CD8-positive, alpha-beta memory T cell (primary cell): ENCODE measurements around the gene S100A2. TPM values are rescaled to one million over a fixed set of nuclear protein-coding genes. Genes with fewer than 3 reads are reported as not detected.
"Not testable (repeated sequence)": the region's sequence is repeated elsewhere in the genome, so short reads cannot be mapped to it uniquely, and the experiment has no call there.

ENCODE experiments used
- CTCF ChIA-PET: fragments of 350-600 bp; sonication (Branson Sonifier 250); formaldehyde crosslinking; loops from one replicate; lab custom pipeline; 2021; ENCODE audit warnings: antibody characterized with exemption; lab: Charles Lee
- POLR2A ChIA-PET: fragments of 350-600 bp; sonication (Branson Sonifier 250); formaldehyde crosslinking; loops from one replicate; lab custom pipeline; 2021; ENCODE audit warnings: antibody characterized with exemption; lab: Charles Lee
- DNase-seq, 5 donors: peaks; one replicate each; pipeline versions ENCODE4 v3.0.0 to v3.0.0-alpha.2; 2020 to 2022; ENCODE audit warnings: mixed read lengths in 1 of 5
- H3K27ac ChIP-seq: one replicate; pipeline ENCODE4 v1.7.0; 2013; ENCODE audit warnings: low read depth, mild to moderate bottlenecking, low read length, moderate library complexity
- H3K27me3 ChIP-seq: 2 replicates; pipeline ENCODE4 v1.7.0; 2013; ENCODE audit warnings: low read length, mild to moderate bottlenecking; ENCODE audit not compliant: insufficient read depth, poor library complexity, severe bottlenecking
- H3K36me3 ChIP-seq: 2 replicates; pipeline ENCODE4 v1.7.0; 2013; ENCODE audit warnings: mild to moderate bottlenecking, low read length, moderate library complexity; ENCODE audit not compliant: insufficient read depth
- H3K4me1 ChIP-seq: 2 replicates; pipeline ENCODE4 v1.7.0; 2013; ENCODE audit warnings: mild to moderate bottlenecking, low read length, moderate library complexity; ENCODE audit not compliant: insufficient read depth
- H3K4me3 ChIP-seq: 2 replicates; pipeline ENCODE4 v1.7.0; 2013; ENCODE audit warnings: mild to moderate bottlenecking, low read length
- H3K9me3 ChIP-seq: 2 replicates; pipeline ENCODE4 v1.7.0; 2013; ENCODE audit warnings: mild to moderate bottlenecking, low read length
- H3K27ac Mint-ChIP-seq, 8 donors: one replicate each; pipeline ENCODE4 v1.8.0; 2020 to 2021; ENCODE audit warnings: mixed read lengths in 8 of 8, mild to moderate bottlenecking in 6 of 8, inconsistent platforms in 3 of 8, moderate library complexity in 3 of 8
- H3K27me3 Mint-ChIP-seq, 2 donors: one replicate each; pipeline ENCODE4 v1.8.0; 2020 to 2021; ENCODE audit warnings: mixed read lengths in 2 of 2, mild to moderate bottlenecking in 1 of 2, moderate library complexity in 1 of 2
- H3K36me3 Mint-ChIP-seq, 3 donors: one replicate each; pipeline ENCODE4 v1.8.0; 2020 to 2021; ENCODE audit warnings: mixed read lengths in 3 of 3, inconsistent platforms in 1 of 3, mild to moderate bottlenecking in 1 of 3
- H3K4me1 Mint-ChIP-seq, 3 donors: one replicate each; pipeline ENCODE4 v1.8.0; 2020 to 2021; ENCODE audit warnings: mixed read lengths in 3 of 3, inconsistent platforms in 1 of 3, mild to moderate bottlenecking in 1 of 3
- H3K4me3 Mint-ChIP-seq, 7 donors: one replicate each; pipeline ENCODE4 v1.8.0; 2020 to 2021; ENCODE audit warnings: mixed read lengths in 7 of 7, mild to moderate bottlenecking in 6 of 7, moderate library complexity in 4 of 7, inconsistent platforms in 2 of 7
- H3K9me3 Mint-ChIP-seq, 5 donors: one replicate each; pipeline ENCODE4 v1.8.0; 2020 to 2022; ENCODE audit warnings: mixed read lengths in 5 of 5, mild to moderate bottlenecking in 3 of 5, moderate library complexity in 2 of 5, inconsistent platforms in 1 of 5
- polyA plus RNA-seq: library from polyadenylated mRNA; unstranded; fragments of 300-500 nt; fragmentation: Illumina TruSeq; gene quantifications from one replicate; pipeline ENCODE4 v1.2.3, GENCODE V29; 2021
- total RNA-seq, 2 experiments: library from RNA; stranded (reverse); gene quantifications; one replicate each; pipeline ENCODE4 v1.2.3, GENCODE V29; 2021

Gene S100A2
- total and polyA plus RNA-seq, 3 experiments from 2014 or later = 0.72 to 1.1 (median 0.81) TPM

DNA sequence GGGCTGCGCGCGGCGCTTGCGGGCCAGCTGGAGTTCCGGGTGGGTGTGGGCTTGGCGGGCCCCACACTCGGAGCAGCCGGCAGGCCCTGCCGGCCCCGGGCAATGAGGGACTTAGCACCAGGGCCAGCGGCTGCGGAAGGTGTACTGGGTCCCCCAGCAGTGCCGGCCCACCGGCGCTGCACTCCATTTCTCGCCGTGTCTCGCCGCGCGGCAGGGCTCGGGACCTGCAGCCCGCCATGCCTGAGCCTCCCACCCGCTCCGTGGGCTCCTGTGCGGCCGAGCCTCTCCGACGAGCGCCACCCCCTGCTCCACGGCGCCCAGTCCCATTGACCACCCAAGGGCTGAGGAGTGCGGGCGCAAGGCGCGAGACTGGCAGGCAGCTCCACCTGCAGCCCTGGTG lies 43.8 kb downstream of the S100A2 start:
- H3K9me3 ChIP-seq, H3K27me3 Mint-ChIP-seq, H3K27ac ChIP-seq, H3K36me3 Mint-ChIP-seq, DNase-seq, H3K4me1 ChIP-seq, H3K27me3 ChIP-seq, H3K9me3 Mint-ChIP-seq, H3K4me1 Mint-ChIP-seq, H3K4me3 ChIP-seq, H3K4me3 Mint-ChIP-seq, H3K27ac Mint-ChIP-seq, H3K36me3 ChIP-seq: not testable (repeated sequence)
- CTCF ChIA-PET = interaction anchor here (1.0 to 4.2 kb wide), 5 partner anchors 11 to 50 kb away, joined by 3 to 31 read pairs (median 7); no protein-coding TSS in a partner anchor
- POLR2A ChIA-PET = interaction anchor here (1.1 kb wide), 1 partner anchor 10 kb away, joined by 3 read pairs; no protein-coding TSS in a partner anchor

DNA sequence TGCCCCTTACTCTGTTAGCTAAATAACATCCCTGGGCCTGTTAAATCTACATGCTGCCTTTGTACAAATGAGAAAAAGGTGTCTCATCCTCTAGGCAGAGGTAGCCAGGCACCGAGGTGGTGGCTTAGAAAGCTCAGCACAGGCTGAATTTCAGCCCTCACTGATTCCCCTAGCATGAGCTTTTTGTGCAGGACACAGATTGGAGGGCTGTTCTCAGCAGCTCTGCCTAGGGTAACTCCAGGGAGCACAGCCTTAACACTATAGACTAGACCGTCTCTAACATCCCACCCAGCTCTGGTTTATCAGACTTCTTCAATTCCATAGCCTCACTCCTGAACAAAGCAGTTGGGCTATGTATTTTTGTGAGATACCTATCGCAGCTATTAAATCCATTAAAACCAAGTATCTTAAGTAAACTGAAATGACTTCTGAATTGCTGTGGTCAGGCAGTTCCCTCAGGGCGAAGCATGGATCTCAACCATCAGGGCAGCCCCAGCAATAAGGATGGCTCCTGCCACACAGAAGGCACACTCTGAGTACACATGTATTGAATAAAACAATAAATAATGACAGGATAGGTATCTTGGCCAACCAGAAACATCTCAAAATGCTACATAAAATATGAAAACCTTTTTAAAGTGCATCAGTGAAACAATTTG lies 44.7 kb downstream of the S100A2 start:
- H3K27me3 Mint-ChIP-seq = peaks cover 0 to 4% of the 10 kb centered on the region in 2 donors
- H3K4me3 ChIP-seq = no peak overlapping the region
- peaks cover 0 to 2% (median 0%) of the 10 kb centered on the region in 3 donors for H3K36me3 Mint-ChIP-seq
- no peak overlapping the region for H3K27ac ChIP-seq
- no peaks in the 10 kb centered on the region for H3K9me3 Mint-ChIP-seq
- CTCF ChIA-PET = interaction anchor here (1.0 to 4.2 kb wide), 8 partner anchors 11 to 51 kb away, joined by 3 to 31 read pairs (median 3); no protein-coding TSS in a partner anchor
- H3K4me3 Mint-ChIP-seq = no peak overlapping the region
- H3K36me3 ChIP-seq = no peaks in the 10 kb centered on the region
- no peaks in the 10 kb centered on the region for H3K4me1 ChIP-seq
- peak overlapping the region in 1 of 8 donors; percentile 55 for H3K27ac Mint-ChIP-seq
- POLR2A ChIA-PET = interaction anchor here (1.0 to 1.5 kb wide), 3 partner anchors 11 to 24 kb away, joined by 3 read pairs; no protein-coding TSS in a partner anchor
- no peaks in the 10 kb centered on the region for H3K27me3 ChIP-seq
- H3K4me1 Mint-ChIP-seq = peaks cover 5 to 7% (median 7%) of the 10 kb centered on the region in 3 donors
- H3K9me3 ChIP-seq = no peaks in the 10 kb centered on the region
- DNase-seq = no peak

GRCh38 chr1:153520137-153520691 lies 45.4 kb downstream of the S100A2 start:
- ChIA-PET POLR2A (interaction anchor here (1.0 to 1.5 kb wide), 2 partner anchors 12 to 25 kb away, joined by 3 read pairs; no protein-coding TSS in a partner anchor), CTCF (interaction anchor here (1.2 to 4.2 kb wide), 6 partner anchors 10 to 48 kb away, joined by 3 to 31 read pairs (median 5); no protein-coding TSS in a partner anchor)
- not testable (repeated sequence) for H3K36me3 ChIP-seq, H3K4me3 ChIP-seq, H3K4me3 Mint-ChIP-seq, H3K36me3 Mint-ChIP-seq, DNase-seq, H3K4me1 Mint-ChIP-seq, H3K27me3 ChIP-seq, H3K4me1 ChIP-seq, H3K9me3 Mint-ChIP-seq, H3K9me3 ChIP-seq, H3K27ac ChIP-seq, H3K27me3 Mint-ChIP-seq
- H3K27ac Mint-ChIP-seq = peak overlapping the region in 1 of 8 donors; percentile 18

DNA sequence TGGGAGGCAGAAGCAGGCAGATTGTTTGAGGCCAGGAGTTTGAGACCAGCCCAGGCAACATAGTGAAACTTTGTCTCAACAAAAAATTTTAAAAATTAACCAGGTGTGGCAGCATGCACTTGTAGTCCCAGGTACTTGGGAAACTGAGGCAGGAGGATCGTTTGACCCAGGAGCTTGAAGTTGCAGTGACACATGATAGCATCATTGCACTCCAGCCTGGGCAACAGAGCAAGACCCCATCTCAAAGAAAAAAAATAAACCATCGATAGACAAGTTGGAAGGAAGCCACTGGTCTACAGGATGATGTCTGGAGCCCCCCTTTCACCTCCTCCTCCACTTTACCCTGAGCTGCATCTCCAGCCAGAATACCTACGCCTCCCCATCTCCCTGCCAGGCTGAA lies 46.4 kb downstream of the S100A2 start:
- no peak overlapping the region for H3K27ac Mint-ChIP-seq
- H3K4me1 ChIP-seq = no peaks in the 10 kb centered on the region
- H3K27me3 Mint-ChIP-seq = peaks cover 0 to 4% of the 10 kb centered on the region in 2 donors
- CTCF ChIA-PET = interaction anchor here (3.8 to 4.2 kb wide), 2 partner anchors 9 to 14 kb away, joined by 27 to 31 read pairs; no protein-coding TSS in a partner anchor
- H3K36me3 Mint-ChIP-seq = peaks cover 0 to 2% (median 0%) of the 10 kb centered on the region in 3 donors
- no peaks in the 10 kb centered on the region for H3K36me3 ChIP-seq
- POLR2A ChIA-PET = no interaction called here
- H3K4me3 ChIP-seq = no peak overlapping the region
- no peak overlapping the region for H3K27ac ChIP-seq
- peaks cover 5 to 7% (median 7%) of the 10 kb centered on the region in 3 donors for H3K4me1 Mint-ChIP-seq
- H3K4me3 Mint-ChIP-seq = no peak overlapping the region
- H3K9me3 Mint-ChIP-seq = no peaks in the 10 kb centered on the region
- H3K27me3 ChIP-seq = no peaks in the 10 kb centered on the region
- no peaks in the 10 kb centered on the region for H3K9me3 ChIP-seq
- DNase-seq = no peak

- CTCF ChIA-PET = interaction anchor here (0.9 to 2.1 kb wide), 2 partner anchors 17 to 52 kb away, joined by 4 to 9 read pairs; no protein-coding TSS in a partner anchor
Measured at GRCh38 chr1:153515504-153516394, 49.9 kb downstream of the S100A2 start.

DNA sequence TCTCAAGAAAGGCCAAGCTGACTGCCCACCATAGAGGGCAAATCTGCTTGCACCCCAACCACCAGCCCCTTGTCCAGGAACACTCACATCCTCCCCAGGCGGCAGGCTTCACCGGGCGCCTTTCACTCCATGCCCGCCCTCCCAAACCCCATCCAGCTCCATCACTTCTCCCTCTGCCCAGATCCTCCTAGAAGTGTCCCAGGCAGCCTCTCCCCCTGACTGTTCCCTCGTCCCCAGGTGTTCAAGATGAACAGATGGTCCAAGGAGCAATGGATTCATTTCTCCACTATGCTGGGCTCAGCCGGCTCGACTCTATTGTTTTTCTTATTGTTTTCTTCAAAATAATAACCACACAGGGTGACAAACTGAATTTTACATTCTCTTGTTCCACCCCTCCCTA lies 52.0 kb downstream of the S100A2 start:
- H3K9me3 Mint-ChIP-seq = no peaks in the 10 kb centered on the region
- Histone ChIP-seq H3K27me3 (no peaks in the 10 kb centered on the region), H3K4me1 (peaks cover 3% of the 10 kb centered on the region), H3K36me3 (no peaks in the 10 kb centered on the region), H3K27ac (no peak overlapping the region), H3K4me3 (no peak overlapping the region), H3K9me3 (no peaks in the 10 kb centered on the region)
- peaks cover 0 to 2% of the 10 kb centered on the region in 2 donors for H3K27me3 Mint-ChIP-seq
- DNase-seq = no peak
- ChIA-PET POLR2A (interaction anchor here (1.3 kb wide), 1 partner anchor 51 kb away, joined by 3 read pairs; no protein-coding TSS in a partner anchor), CTCF (interaction anchor here (1.0 to 1.2 kb wide), 3 partner anchors 19 to 54 kb away, joined by 3 to 4 read pairs (median 4); no protein-coding TSS in a partner anchor)
- H3K27ac Mint-ChIP-seq = no peak overlapping the region
- H3K36me3 Mint-ChIP-seq = no peaks in the 10 kb centered on the region
- peaks cover 7 to 8% (median 7%) of the 10 kb centered on the region in 3 donors for H3K4me1 Mint-ChIP-seq
- no peak overlapping the region for H3K4me3 Mint-ChIP-seq

More at GRCh38 chr1:153515504-153516394, 49.9 kb downstream of the S100A2 start:
- Histone ChIP-seq H3K27me3 (no peaks in the 10 kb centered on the region), H3K27ac (peak overlapping the region; percentile 22), H3K36me3 (no peaks in the 10 kb centered on the region), H3K4me3 (no peak overlapping the region), H3K4me1 (peaks cover 2% of the 10 kb centered on the region), H3K9me3 (no peaks in the 10 kb centered on the region)
- POLR2A ChIA-PET = no interaction called here
- no peaks in the 10 kb centered on the region for H3K36me3 Mint-ChIP-seq
- H3K4me1 Mint-ChIP-seq = peaks cover 7% of the 10 kb centered on the region in 3 donors
- H3K4me3 Mint-ChIP-seq = no peak overlapping the region
- no peak for DNase-seq
- H3K27ac Mint-ChIP-seq = peak overlapping the region in 2 of 8 donors; percentile 51 to 83
- H3K9me3 Mint-ChIP-seq = no peaks in the 10 kb centered on the region
- peaks cover 0 to 4% of the 10 kb centered on the region in 2 donors for H3K27me3 Mint-ChIP-seq

DNA sequence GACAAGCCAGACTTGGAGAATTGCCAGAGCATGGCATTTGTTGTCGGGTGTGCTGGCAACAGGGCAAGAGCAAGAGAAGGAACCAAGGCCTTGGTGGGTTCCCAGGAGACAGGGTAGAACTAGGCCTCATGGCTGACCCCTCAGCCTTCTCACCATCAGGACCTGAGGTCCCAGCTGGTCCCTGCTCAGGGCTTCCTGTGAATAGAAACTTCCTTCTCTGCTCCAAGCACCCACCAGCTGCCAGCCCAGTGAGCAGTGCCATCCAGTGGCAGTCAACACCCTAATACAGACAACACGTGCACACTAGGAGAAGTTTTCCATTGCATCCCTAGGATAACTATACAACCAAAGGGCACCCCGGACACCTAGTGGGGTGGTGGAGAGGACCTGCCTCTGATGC lies 52.6 kb downstream of the S100A2 start:
- Mint-ChIP-seq H3K4me1 (peaks cover 7 to 8% (median 7%) of the 10 kb centered on the region in 3 donors), H3K27ac (peak overlapping the region in 1 of 8 donors; percentile 48), H3K9me3 (no peaks in the 10 kb centered on the region), H3K36me3 (no peaks in the 10 kb centered on the region), H3K4me3 (no peak overlapping the region), H3K27me3 (no peaks in the 10 kb centered on the region)
- no peak for DNase-seq
- H3K36me3 ChIP-seq = no peaks in the 10 kb centered on the region
- no peak overlapping the region for H3K27ac ChIP-seq
- H3K4me3 ChIP-seq = no peak overlapping the region
- no peaks in the 10 kb centered on the region for H3K27me3 ChIP-seq
- H3K4me1 ChIP-seq = peaks cover 3% of the 10 kb centered on the region
- CTCF ChIA-PET = interaction anchor here (1.0 kb wide), 2 partner anchors 20 to 55 kb away, joined by 3 to 4 read pairs; no protein-coding TSS in a partner anchor
- H3K9me3 ChIP-seq = no peaks in the 10 kb centered on the region
- POLR2A ChIA-PET = interaction anchor here (1.3 kb wide), 1 partner anchor 51 kb away, joined by 3 read pairs; no protein-coding TSS in a partner anchor
